ENCODE data around the gene ZNF675.
A peak's percentile ranks its signal among the peaks of the same experiment; 100 is the strongest.
"Not testable (repeated sequence)": the region's sequence is repeated elsewhere in the genome, so short reads cannot be mapped to it uniquely, and the experiment has no call there.

Gene ZNF675

DNA sequence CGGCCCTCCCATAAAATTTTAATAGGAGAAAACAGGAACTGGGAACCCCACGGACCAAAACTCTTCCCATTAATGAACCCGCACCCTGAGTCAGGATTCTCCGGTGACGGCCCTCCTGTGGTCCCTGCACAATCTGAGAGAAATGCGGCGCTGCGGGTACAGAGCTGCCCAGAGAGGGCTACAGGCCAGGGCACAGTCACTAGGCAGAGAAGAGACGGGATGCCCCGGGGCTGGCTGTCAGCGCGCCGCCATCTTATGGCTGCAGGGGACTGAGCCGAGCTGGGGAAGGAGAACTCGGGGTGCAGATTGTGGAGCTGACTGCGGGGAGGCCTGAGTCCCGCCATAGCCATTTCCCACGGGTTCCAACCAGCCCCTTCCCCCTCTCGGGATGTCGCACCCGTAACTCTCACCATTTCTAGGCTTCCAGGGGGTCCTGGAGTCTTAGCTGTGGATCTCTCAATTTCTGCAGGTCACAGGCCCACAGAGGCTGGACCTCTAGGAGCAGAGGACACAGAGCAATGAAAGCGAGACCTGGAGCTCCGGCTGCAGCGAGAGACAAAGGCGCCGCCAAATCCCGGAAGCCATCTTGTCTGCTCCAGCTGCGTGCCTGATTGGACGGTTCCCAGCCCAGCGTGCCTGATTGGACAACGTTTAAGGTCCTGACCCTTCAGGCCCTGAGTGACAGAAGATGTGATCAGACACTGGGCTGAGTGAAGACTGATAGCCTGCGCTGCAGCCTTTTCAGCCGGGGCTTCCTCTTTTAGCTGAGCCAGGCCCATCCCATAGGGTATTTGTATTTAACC is at the start of gene ZNF675:
Gene ZNF675 (minus strand): TSS at position 592 of the 803 bp plus-strand sequence. CDS start 179 bp downstream, at position 413.
- TF ChIP-seq, protein P1, sequence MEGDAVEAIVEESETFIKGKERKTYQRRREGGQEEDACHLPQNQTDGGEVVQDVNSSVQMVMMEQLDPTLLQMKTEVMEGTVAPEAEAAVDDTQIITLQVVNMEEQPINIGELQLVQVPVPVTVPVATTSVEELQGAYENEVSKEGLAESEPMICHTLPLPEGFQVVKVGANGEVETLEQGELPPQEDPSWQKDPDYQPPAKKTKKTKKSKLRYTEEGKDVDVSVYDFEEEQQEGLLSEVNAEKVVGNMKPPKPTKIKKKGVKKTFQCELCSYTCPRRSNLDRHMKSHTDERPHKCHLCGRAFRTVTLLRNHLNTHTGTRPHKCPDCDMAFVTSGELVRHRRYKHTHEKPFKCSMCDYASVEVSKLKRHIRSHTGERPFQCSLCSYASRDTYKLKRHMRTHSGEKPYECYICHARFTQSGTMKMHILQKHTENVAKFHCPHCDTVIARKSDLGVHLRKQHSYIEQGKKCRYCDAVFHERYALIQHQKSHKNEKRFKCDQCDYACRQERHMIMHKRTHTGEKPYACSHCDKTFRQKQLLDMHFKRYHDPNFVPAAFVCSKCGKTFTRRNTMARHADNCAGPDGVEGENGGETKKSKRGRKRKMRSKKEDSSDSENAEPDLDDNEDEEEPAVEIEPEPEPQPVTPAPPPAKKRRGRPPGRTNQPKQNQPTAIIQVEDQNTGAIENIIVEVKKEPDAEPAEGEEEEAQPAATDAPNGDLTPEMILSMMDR (conservative IDR thresholded peaks at IDR 0.05; ENCODE audit: low read depth, low read length) = no peak
- DNase-seq (ENCODE audit: low read depth) = peak; percentile 95
- H3K4me3 ChIP-seq (ENCODE audit: low read depth, low read length) = peak within 1 kb of the TSS; percentile 86

DNA sequence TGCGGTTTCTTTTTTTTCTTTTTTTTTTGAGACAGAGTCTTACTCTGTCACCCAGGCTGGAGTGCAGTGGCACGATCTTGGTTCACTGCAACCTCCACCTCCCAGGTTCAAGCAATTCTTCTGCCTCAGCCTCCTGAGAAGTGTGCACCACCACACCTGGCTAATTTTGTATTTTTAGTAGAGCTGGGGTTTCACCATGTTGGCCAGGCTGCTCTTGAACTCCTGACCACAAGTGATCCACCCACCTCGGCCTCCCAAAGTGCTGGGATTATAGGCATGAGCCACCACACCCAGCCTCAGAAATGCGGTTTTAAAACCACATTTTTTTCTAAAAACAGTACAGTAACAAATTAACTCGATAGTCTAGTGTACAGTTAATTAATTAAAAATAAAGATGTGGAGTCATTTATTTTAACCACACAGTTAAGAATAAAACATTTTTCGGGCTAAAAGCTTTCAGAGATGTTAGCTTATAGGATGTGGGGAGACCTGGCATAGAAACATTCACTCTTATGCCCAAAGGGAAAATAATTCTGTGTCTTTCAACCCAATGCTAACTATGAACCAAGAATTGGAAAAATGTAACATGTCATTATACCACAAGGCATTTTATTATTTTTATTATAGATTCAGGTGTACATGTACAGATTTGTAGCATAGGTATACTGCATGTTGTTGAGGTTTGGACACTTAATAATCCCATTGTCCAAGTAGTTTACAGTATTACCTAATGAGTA is 43.9 kb upstream of the ZNF675 start:
- DNase-seq (ENCODE audit: low read depth); H3K4me3 ChIP-seq (ENCODE audit: low read depth, low read length): not testable (repeated sequence)

DNA sequence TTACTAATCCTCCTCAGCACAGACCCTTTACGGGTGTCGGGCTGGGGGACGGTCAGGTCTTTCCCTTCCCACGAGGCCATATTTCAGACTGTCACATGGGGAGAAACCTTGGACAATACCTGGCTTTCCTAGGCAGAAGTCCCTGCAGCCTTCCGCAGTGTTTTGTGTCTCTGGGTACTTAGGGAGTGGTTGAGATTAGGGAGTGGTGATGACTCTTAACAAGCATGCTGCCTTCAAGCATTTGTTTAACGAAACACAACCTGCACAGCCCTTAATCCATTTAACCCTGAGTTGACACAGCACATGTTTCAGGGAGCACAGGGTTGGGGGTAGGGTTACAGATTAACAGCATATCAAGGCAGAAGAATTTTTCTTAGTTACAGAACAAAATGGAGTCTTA is 37.1 kb upstream of the ZNF675 start:
- DNase-seq (ENCODE audit: low read depth); H3K4me3 ChIP-seq (ENCODE audit: low read depth, low read length): not testable (repeated sequence)

DNA sequence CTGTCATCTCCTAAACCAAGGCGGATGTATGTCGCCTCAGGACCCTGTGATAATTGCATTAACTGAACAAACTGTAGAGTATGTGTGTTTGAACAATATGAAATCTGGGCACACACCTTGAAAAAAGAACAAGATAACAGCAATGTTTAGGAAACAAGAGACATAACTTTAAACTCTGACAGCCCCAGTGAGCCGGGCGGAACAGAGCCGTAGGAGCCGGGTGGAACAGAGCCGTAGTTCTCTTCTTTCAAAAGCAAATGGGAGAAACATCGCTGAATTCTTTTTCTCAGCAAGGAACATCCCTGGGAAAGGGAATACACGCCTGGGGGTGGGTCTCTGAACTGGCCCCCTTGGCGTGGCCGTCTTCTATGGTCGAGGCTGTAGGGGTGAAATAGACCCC is 31.8 kb upstream of the ZNF675 start:
- no peak for DNase-seq (ENCODE audit: low read depth)
- H3K4me3 ChIP-seq (ENCODE audit: low read depth, low read length) = no peak overlapping the region
- TF ChIP-seq, protein P1 (conservative IDR thresholded peaks at IDR 0.05; ENCODE audit: low read depth, low read length) = no peak

DNA sequence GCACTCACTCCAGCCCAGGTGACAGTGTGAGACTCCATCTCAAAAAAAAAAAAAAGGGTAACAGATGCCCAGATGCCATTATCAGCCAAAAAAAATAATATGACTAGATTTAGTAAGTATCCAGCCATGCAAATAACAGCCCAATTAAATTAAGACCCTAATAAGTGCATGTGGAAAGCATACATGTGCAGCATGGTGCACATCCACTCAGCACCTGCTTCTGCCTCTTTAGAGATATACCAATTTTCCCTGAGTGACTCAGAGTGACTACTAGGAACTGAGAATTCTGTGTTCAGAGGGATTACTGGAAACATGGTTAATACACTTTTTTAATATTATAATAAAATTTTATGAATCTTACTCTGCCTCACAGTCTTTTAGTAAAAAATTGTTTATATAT is 29.8 kb upstream of the ZNF675 start:
- TF ChIP-seq, protein P1 (conservative IDR thresholded peaks at IDR 0.05; ENCODE audit: low read depth, low read length) = no peak
- H3K4me3 ChIP-seq (ENCODE audit: low read depth, low read length) = no peak overlapping the region
- DNase-seq (ENCODE audit: low read depth) = no peak

DNA sequence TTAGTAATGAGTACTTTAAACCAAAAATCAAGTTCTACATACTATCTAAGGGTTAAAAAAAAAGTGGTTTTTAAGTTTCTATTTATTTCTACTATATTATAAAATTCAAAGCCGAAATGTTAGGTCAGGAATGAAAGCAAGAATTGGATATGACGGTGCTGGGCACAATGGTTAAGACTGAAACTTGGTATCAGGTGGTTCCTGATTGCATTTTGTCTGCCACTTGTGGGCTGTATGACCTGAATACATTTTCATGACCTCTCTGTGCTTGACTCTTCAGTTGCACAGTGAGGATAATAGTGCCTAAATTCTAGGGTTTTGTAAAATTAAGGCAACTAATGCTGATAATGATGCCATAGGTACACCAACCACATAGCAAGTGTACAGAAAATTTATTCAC is 22.3 kb upstream of the ZNF675 start:
- TF ChIP-seq, protein P1 (conservative IDR thresholded peaks at IDR 0.05; ENCODE audit: low read depth, low read length) = no peak
- no peak overlapping the region for H3K4me3 ChIP-seq (ENCODE audit: low read depth, low read length)
- DNase-seq (ENCODE audit: low read depth) = no peak

DNA sequence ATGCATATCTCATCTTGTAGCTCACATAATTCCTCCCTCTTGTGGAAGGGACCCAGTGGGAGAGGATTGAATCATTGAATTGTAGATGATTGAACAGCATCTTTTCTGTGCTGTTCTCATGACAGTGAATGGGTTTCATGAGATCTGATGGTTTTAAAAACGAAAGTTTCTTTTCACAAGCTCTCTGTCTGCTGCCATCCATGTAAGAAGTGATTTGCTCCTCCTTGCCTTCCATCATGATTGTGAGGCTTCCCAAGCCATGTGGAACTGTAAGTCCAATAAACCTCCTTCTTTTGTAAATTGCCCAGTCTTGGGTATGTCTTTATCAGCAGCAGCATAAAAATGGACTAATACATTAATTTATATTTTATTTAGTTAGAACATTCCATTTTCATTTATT is 19.6 kb upstream of the ZNF675 start:
- TF ChIP-seq, protein P1 (conservative IDR thresholded peaks at IDR 0.05; ENCODE audit: low read depth, low read length) = no peak
- no peak for DNase-seq (ENCODE audit: low read depth)

DNA sequence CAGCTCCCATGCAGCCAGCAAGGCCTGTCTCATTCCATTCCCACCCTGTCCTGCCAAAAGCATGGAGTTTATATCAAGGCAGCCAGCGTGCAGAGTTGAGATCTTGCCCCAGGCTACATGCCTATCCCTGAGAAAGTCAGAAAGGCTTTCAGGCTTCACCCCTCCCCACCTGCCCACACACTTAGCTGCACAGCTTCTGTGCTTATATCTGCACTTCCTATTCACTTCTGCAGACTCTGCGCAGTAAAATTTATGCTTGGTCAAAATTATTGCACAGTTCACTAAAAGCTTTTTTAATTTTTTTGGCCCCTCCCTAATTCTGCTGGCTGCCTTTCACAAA is 12.5 kb upstream of the ZNF675 start:
- TF ChIP-seq, protein P1 (conservative IDR thresholded peaks at IDR 0.05; ENCODE audit: low read depth, low read length) = no peak
- no peak overlapping the region for H3K4me3 ChIP-seq (ENCODE audit: low read depth, low read length)
- no peak for DNase-seq (ENCODE audit: low read depth)

More for the DNA sequence above, 19.6 kb upstream of the ZNF675 start:
- no peak overlapping the region for H3K4me3 ChIP-seq (ENCODE audit: low read depth, low read length)

Measured in choroid plexus epithelial cell (primary cell).